ENCODE measurements around the gene AIFM3.

GRCh38 chr22:20999350-21000206 lies 32.5 kb downstream of the AIFM3 start:
- no peak for TF ChIP-seq CTCF (IDR thresholded peaks at IDR 0.05; ENCODE audit: insufficient read depth, low read length, poor library complexity, severe bottlenecking)
- no peak for TF ChIP-seq EZH2phosphoT487 (conservative IDR thresholded peaks at IDR 0.05; ENCODE audit: low read length)

Measured in SU-DHL-6 (cell line).